H1 (cell line): ENCODE results near the gene TMEM25. TPM values are rescaled to one million over a fixed set of nuclear protein-coding genes. Genes with fewer than 3 reads are reported as not detected.

Experiments used
- CTCF ChIA-PET: fragments of 300-600 bp; sonication (Branson Sonifier 250); formaldehyde crosslinking; loops from one replicate; lab custom pipeline; 2021; ENCODE audit not compliant: partially characterized antibody; lab: Charles Lee
- POLR2A ChIA-PET: fragments of 300-600 bp; sonication (Branson Sonifier 250); formaldehyde crosslinking; loops from one replicate; lab custom pipeline; 2021; ENCODE audit warnings: inconsistent platforms; ENCODE audit not compliant: partially characterized antibody; lab: Charles Lee
- DNase-seq, 2 experiments: peaks; one replicate each; pipeline versions ENCODE4 v3.0.0 to v3.0.0-alpha.2; 2010 to 2022; ENCODE audit warnings: low spot score in 2 of 2, low read depth in 1 of 2, mixed read lengths in 1 of 2
- FAIRE-seq: peaks from 2 replicates; lab custom pipeline; 2011; peaks lifted over from hg19 to GRCh38; lab: Jason Lieb, UNC
- H2AFZ ChIP-seq: 2 replicates; pipeline ENCODE4 v1.8.1; 2012; ENCODE audit warnings: low read length, inconsistent platforms
- H2AK5ac ChIP-seq: 2 replicates; pipeline ENCODE4 v1.6.1; 2013; ENCODE audit warnings: low read depth, low read length
- H2BK120ac ChIP-seq: replicated peaks from 2 replicates; pipeline ENCODE3; 2013; ENCODE audit warnings: low read depth, low read length, inconsistent platforms
- H2BK12ac ChIP-seq: 2 replicates; pipeline ENCODE4 v1.6.1; 2013; ENCODE audit warnings: low read depth, low read length
- H2BK15ac ChIP-seq: 2 replicates; pipeline ENCODE4 v1.6.1; 2013; ENCODE audit warnings: low read length
- H2BK20ac ChIP-seq: 2 replicates; pipeline ENCODE4 v1.6.1; 2013; ENCODE audit warnings: low read length
- H2BK5ac ChIP-seq: 2 replicates; pipeline ENCODE4 v1.6.1; 2013; ENCODE audit warnings: low read depth, low read length
- H3K14ac ChIP-seq: 2 replicates; pipeline ENCODE4 v1.6.1; 2013; ENCODE audit warnings: inconsistent platforms; ENCODE audit not compliant: insufficient read length
- H3K18ac ChIP-seq: 2 replicates; pipeline ENCODE4 v1.6.1; 2013; ENCODE audit warnings: low read length; ENCODE audit errors: extremely low read depth
- H3K23ac ChIP-seq: 2 replicates; pipeline ENCODE4 v1.6.1; 2013; ENCODE audit warnings: inconsistent platforms; ENCODE audit not compliant: insufficient read length
- H3K23me2 ChIP-seq: 2 replicates; pipeline ENCODE4 v1.6.1; 2013; ENCODE audit warnings: low read depth, low read length
- H3K27ac ChIP-seq: 2 replicates; pipeline ENCODE4 v1.6.1; 2011; ENCODE audit warnings: low read depth, low read length, inconsistent platforms
- H3K27me3 ChIP-seq, 4 experiments: replicated peaks in 1 of 4; 1 replicate in 1 of 4; 2 replicates in 3 of 4; pipeline versions ENCODE4 v1.6.1 to v1.8.1; 2011 to 2013; ENCODE audit warnings: low read length in 3 of 4, mild to moderate bottlenecking in 3 of 4, inconsistent platforms in 2 of 4, mixed read lengths in 2 of 4, moderate library complexity in 1 of 4; ENCODE audit not compliant: control insufficient read depth in 3 of 4, insufficient read depth in 3 of 4; ENCODE audit errors: extremely low read depth in 1 of 4
- H3K36me3 ChIP-seq, 4 experiments: 2 replicates each; pipeline versions ENCODE4 v1.6.1 to v1.8.1; 2011 to 2013; ENCODE audit warnings: mild to moderate bottlenecking in 4 of 4, low read length in 3 of 4, moderate library complexity in 2 of 4, control low read depth in 1 of 4, inconsistent platforms in 1 of 4; ENCODE audit not compliant: insufficient read depth in 4 of 4, control insufficient read depth in 2 of 4
- H3K4ac ChIP-seq: replicated peaks from 2 replicates; pipeline ENCODE3; 2013; ENCODE audit warnings: low read length, low read depth, mixed read lengths, inconsistent platforms; ENCODE audit not compliant: insufficient read length
- H3K4me1 ChIP-seq, 4 experiments: replicated peaks in 1 of 4; 1 replicate in 1 of 4; 2 replicates in 3 of 4; pipeline versions ENCODE4 v1.6.1 to v1.8.1; 2011 to 2013; ENCODE audit warnings: low read length in 3 of 4, inconsistent platforms in 2 of 4, mixed read lengths in 1 of 4; ENCODE audit not compliant: insufficient read depth in 4 of 4, control insufficient read depth in 3 of 4
- H3K4me2 ChIP-seq, 2 experiments: 2 replicates each; pipeline versions ENCODE4 v1.6.1 to v1.8.1; 2011 to 2013; ENCODE audit warnings: low read depth in 2 of 2, low read length in 2 of 2, control low read depth in 1 of 2, inconsistent platforms in 1 of 2, mild to moderate bottlenecking in 1 of 2; ENCODE audit not compliant: insufficient read depth in 1 of 2
- H3K4me3 ChIP-seq, 4 experiments: fragments of 200-600, 300-600 bp in 1 of 4; sonication (generic), shearing (Covaris generic), sonication (Bioruptor Twin) in 1 of 4; 2 replicates each; pipeline versions ENCODE4 v1.5.1 to v1.8.1; 2011 to 2016; ENCODE audit warnings: low read length in 4 of 4, low read depth in 3 of 4, control low read depth in 2 of 4, inconsistent platforms in 2 of 4, mild to moderate bottlenecking in 2 of 4, mixed read lengths in 1 of 4, moderate library complexity in 1 of 4; ENCODE audit not compliant: insufficient read depth in 2 of 4; ENCODE audit errors: extremely low read depth in 1 of 4
- H3K56ac ChIP-seq: replicated peaks from 2 replicates; pipeline ENCODE3; 2013; ENCODE audit warnings: low read depth, mild to moderate bottlenecking, mixed read lengths, low read length, inconsistent platforms; ENCODE audit not compliant: insufficient read length
- H3K79me1 ChIP-seq: 2 replicates; pipeline ENCODE4 v1.6.1; 2013; ENCODE audit warnings: low read depth, low read length, control low read depth
- H3K79me2 ChIP-seq, 2 experiments: 2 replicates each; pipeline versions ENCODE4 v1.6.1 to v1.8.1; 2012 to 2013; ENCODE audit warnings: low read length in 2 of 2, mild to moderate bottlenecking in 2 of 2, inconsistent platforms in 1 of 2; ENCODE audit not compliant: insufficient read depth in 2 of 2, control insufficient read depth in 1 of 2
- H3K9ac ChIP-seq, 4 experiments: replicated peaks in 1 of 4; 1 replicate in 1 of 4; 2 replicates in 3 of 4; pipeline versions ENCODE4 v1.6.1 to v1.8.1; 2011 to 2013; ENCODE audit warnings: low read depth in 3 of 4, low read length in 3 of 4, control low read depth in 2 of 4, mild to moderate bottlenecking in 2 of 4, moderate library complexity in 2 of 4, inconsistent platforms in 1 of 4; ENCODE audit errors: extremely low read depth in 1 of 4
- H3K9me3 ChIP-seq, 2 experiments: 2 replicates each; pipeline versions ENCODE4 v1.6.1 to v1.8.1; 2012 to 2013; ENCODE audit warnings: mild to moderate bottlenecking in 2 of 2, moderate library complexity in 2 of 2, control low read depth in 1 of 2, inconsistent platforms in 1 of 2, low read depth in 1 of 2, low read length in 1 of 2, mixed read lengths in 1 of 2; ENCODE audit not compliant: insufficient read depth in 2 of 2
- H4K20me1 ChIP-seq, 2 experiments: replicated peaks in 1 of 2; 2 replicates each; pipeline versions ENCODE3 to v1.8.1; 2011 to 2013; ENCODE audit warnings: inconsistent platforms in 2 of 2, low read length in 2 of 2, mild to moderate bottlenecking in 1 of 2; ENCODE audit not compliant: insufficient read depth in 2 of 2, control insufficient read depth in 1 of 2
- H4K5ac ChIP-seq: 2 replicates; pipeline ENCODE4 v1.6.1; 2013; ENCODE audit warnings: low read length, low read depth, mixed read lengths, inconsistent platforms; ENCODE audit not compliant: insufficient read length
- H4K8ac ChIP-seq: 2 replicates; pipeline ENCODE4 v1.8.0; 2013; ENCODE audit warnings: mild to moderate bottlenecking, moderate library complexity, low read length, inconsistent platforms; ENCODE audit not compliant: insufficient read depth; ENCODE audit errors: extremely low read depth
- H4K91ac ChIP-seq: replicated peaks from 2 replicates; pipeline ENCODE3; 2013; ENCODE audit warnings: low read length, mixed read lengths, inconsistent platforms; ENCODE audit not compliant: insufficient read length
- BRCA1 ChIP-seq: IDR thresholded peaks from 2 replicates; pipeline ENCODE4 v1.6.1; 2012; ENCODE audit warnings: low read depth, low read length, improper control_type of control experiment
- CBX5 ChIP-seq: fragments of 300-800, 300-1000 bp; sonication (generic); IDR thresholded peaks from 2 replicates; pipeline ENCODE4 v1.7.1; 2016; ENCODE audit warnings: antibody characterized with exemption, low read length, low read depth
- EP300 ChIP-seq, 2 experiments: IDR thresholded peaks; 1 replicate in 1 of 2; 2 replicates in 1 of 2; pipeline ENCODE4 v1.6.1; 2011 to 2012; ENCODE audit warnings: low read depth in 2 of 2, low read length in 2 of 2, mild to moderate bottlenecking in 2 of 2, borderline replicate concordance in 1 of 2, inconsistent platforms in 1 of 2, moderate library complexity in 1 of 2
- NRF1 ChIP-seq: IDR thresholded peaks from 2 replicates; pipeline ENCODE4 v1.6.1; 2011; ENCODE audit warnings: mild to moderate bottlenecking, low read depth, low read length, improper control_type of control experiment
- POLR2AphosphoS5 ChIP-seq: IDR thresholded peaks from 2 replicates; pipeline ENCODE4 v1.6.1; 2011; ENCODE audit warnings: low read depth, low read length
- POU5F1 ChIP-seq: IDR thresholded peaks from 2 replicates; pipeline ENCODE4 v1.6.1; 2011; ENCODE audit warnings: low read depth, mild to moderate bottlenecking, low read length, moderate library complexity
- RAD21 ChIP-seq, 2 experiments: IDR thresholded peaks in 1 of 2; conservative IDR thresholded peaks in 1 of 2; 2 replicates each; pipeline ENCODE4 v1.6.1; 2011; ENCODE audit warnings: low read depth in 2 of 2, low read length in 2 of 2, improper control_type of control experiment in 1 of 2, inconsistent platforms in 1 of 2, mild to moderate bottlenecking in 1 of 2, moderate library complexity in 1 of 2
- RXRA ChIP-seq: IDR thresholded peaks from 2 replicates; pipeline ENCODE4 v1.6.1; 2011; ENCODE audit warnings: low read depth, mild to moderate bottlenecking, low read length, moderate library complexity; ENCODE audit not compliant: insufficient read depth
- SIN3A ChIP-seq, 2 experiments: IDR thresholded peaks in 1 of 2; conservative IDR thresholded peaks in 1 of 2; 2 replicates each; pipeline ENCODE4 v1.6.1; 2011 to 2012; ENCODE audit warnings: low read length in 2 of 2, improper control_type of control experiment in 1 of 2, low read depth in 1 of 2, mild to moderate bottlenecking in 1 of 2
- TAF7 ChIP-seq: optimal IDR thresholded peaks from 2 replicates; pipeline ENCODE3; 2011; ENCODE audit warnings: low read depth, mild to moderate bottlenecking, inconsistent platforms, low read length, moderate library complexity, borderline replicate concordance
- TBP ChIP-seq: IDR thresholded peaks from 2 replicates; pipeline ENCODE4 v1.6.1; 2011; ENCODE audit warnings: low read depth, low read length, improper control_type of control experiment
- TEAD4 ChIP-seq: IDR thresholded peaks from 2 replicates; pipeline ENCODE4 v1.6.1; 2012; ENCODE audit warnings: low read depth, low read length, inconsistent platforms, mixed read lengths
- ZNF274 ChIP-seq: IDR thresholded peaks from 2 replicates; pipeline ENCODE4 v1.7.0; 2012; ENCODE audit warnings: low read length, borderline replicate concordance; ENCODE audit errors: extremely low read depth
- whole genome bisulfite sequencing, 2 experiments: shearing (Covaris generic) in 1 of 2; methylation state at CpG; one replicate each; pipeline versions ENCODE4 v1.1.6 to v1.1.7; 2013 to 2015; ENCODE audit warnings: low lambda C conversion rate in 2 of 2, mixed read lengths in 2 of 2, inconsistent platforms in 1 of 2, low coverage in 1 of 2, missing lambda C conversion rate in 1 of 2; ENCODE audit not compliant: insufficient replicate concordance in 2 of 2, insufficient coverage in 1 of 2, insufficient read length in 1 of 2; ENCODE audit errors: extremely low coverage in 1 of 2, missing lambda C conversion rate in 1 of 2; 5-methylcytosine and 5-hydroxymethylcytosine counted together
- polyA plus RNA-seq, 7 experiments: library from polyadenylated mRNA; depleted of rRNA in 3 of 7; stranded (reverse) in 5 of 7; unstranded in 2 of 7; fragments of >200 nt in 5 of 7; fragments of 200-250 nt in 2 of 7; gene quantifications; 1 replicate in 5 of 7; 2 replicates in 1 of 7; 4 replicates in 1 of 7; pipeline versions ENCODE4 v1.2.1 to v1.2.3, GENCODE V29; 2011 to 2013; ENCODE audit warnings: missing spikeins in 2 of 7, mixed read lengths in 2 of 7
- total RNA-seq: library from RNA; stranded (reverse); fragmentation: NEBNext Ultra II Directional; extraction: Animal tissue kit (Norgen Biotek cat#: 25700); gene quantifications from 2 replicates; pipeline ENCODE4 v1.2.1, GENCODE V29; 2021

TMEM25 gene
- total and polyA plus RNA-seq, 2 of the 8 experiments (the other 6 are each of a cell fraction or from before 2014, with no cell fraction given), result 18.3 to 26.8 TPM

GRCh38 chr11:118535261-118535660, 4.3 kb downstream of the TMEM25 start:
- Histone ChIP-seq H4K8ac (no peak overlapping the region), H3K23me2 (peaks cover 7% of the 10 kb centered on the region), H3K9me3 (no peaks in the 10 kb centered on the region), H2BK5ac (no peak overlapping the region), H3K79me1 (peaks cover 5% of the 10 kb centered on the region; the same call in 1 of the 2 replicates), H3K14ac (no peak overlapping the region), H4K20me1 (peaks cover 0 to 1% of the 10 kb centered on the region in 2 experiments), H3K27ac (no peak overlapping the region), H2BK12ac (no peak overlapping the region), H4K5ac (no peak overlapping the region), H3K9ac (no peak overlapping the region), H4K91ac (no peak overlapping the region), H2AK5ac (no peak overlapping the region), H2BK15ac (no peak overlapping the region), H3K56ac (no peak overlapping the region), H3K27me3 (no peaks in the 10 kb centered on the region), H2BK120ac (no peak overlapping the region), H3K4ac (no peak overlapping the region), H3K4me1 (peaks cover 0 to 7% (median 6%) of the 10 kb centered on the region in 4 experiments; a peak in 4 of 7 replicates), H3K36me3 (no peaks in the 10 kb centered on the region; a peak in 1 of 8 replicates), H3K4me3 (no peak overlapping the region), H2AFZ (no peak overlapping the region), H3K4me2 (no peak overlapping the region), H3K23ac (no peak overlapping the region), H2BK20ac (no peak overlapping the region), H3K79me2 (no peaks in the 10 kb centered on the region), H3K18ac (no peak overlapping the region)
- FAIRE-seq, result no peak
- CTCF ChIA-PET, result no interaction called here
- no peak for DNase-seq
- 81% methylated on average over 9 of the region's 9 CpGs; no CpG with 5 or more reads in 1 of the 2 experiments for WGBS, 2 experiments
- POLR2A ChIA-PET, result interaction anchor here (1.3 kb wide), 1 partner anchor 9 kb away, joined by 3 read pairs; no protein-coding TSS in a partner anchor
- TF ChIP-seq BRCA1 (no peak), NRF1 (no peak), TAF7 (no peak), ZNF274 (no peak), POLR2AphosphoS5 (no peak), TEAD4 (no peak), RXRA (no peak), RAD21 (IDR thresholded peaks at IDR 0.05 in 1 of 2, conservative IDR thresholded peaks at IDR 0.05 in 1 of 2; ENCODE audit: low read depth in 2 of 2, low read length in 2 of 2) (no peak), EP300 (IDR thresholded peaks at IDR 0.05; ENCODE audit: borderline replicate concordance in 1 of 2, low read depth in 2 of 2, low read length in 2 of 2) (no peak), SIN3A (conservative IDR thresholded peaks at IDR 0.05 in 1 of 2, IDR thresholded peaks at IDR 0.05 in 1 of 2; ENCODE audit: low read depth in 1 of 2, low read length in 2 of 2) (no peak), POU5F1 (no peak), CBX5 (no peak), TBP (no peak)
